Uterus (tissue), 4 donors: Measurements from ENCODE around the gene TMEM272. TPM values are rescaled to one million over a fixed set of nuclear protein-coding genes. Genes with fewer than 3 reads are reported as not detected.

ENCODE experiments used
- DNase-seq, 2 donors: peaks; one replicate each; pipeline ENCODE4 v3.0.0-alpha.2; 2019 to 2020
- H3K27ac ChIP-seq, 2 donors: fragments of 200-600 bp; sonication (generic); 1 replicate in 1 of 2; 2 replicates in 1 of 2; pipeline ENCODE4 v1.5.1; 2016 to 2018
- H3K27me3 ChIP-seq, 2 donors: fragments of 200-600 bp; sonication (generic); one replicate each; pipeline ENCODE4 v1.5.1; 2018 to 2019; ENCODE audit warnings: control low read depth in 1 of 2
- H3K36me3 ChIP-seq, 2 donors: fragments of 200-600 bp; sonication (generic); one replicate each; pipeline ENCODE4 v1.5.1; 2019; ENCODE audit warnings: control low read depth in 1 of 2
- H3K4me1 ChIP-seq, 2 donors: fragments of 200-600 bp; sonication (generic); one replicate each; pipeline ENCODE4 v1.5.1; 2018 to 2019; ENCODE audit warnings: control low read depth in 1 of 2
- H3K4me3 ChIP-seq, 2 donors: fragments of 200-600 bp; sonication (generic); 1 replicate in 1 of 2; 2 replicates in 1 of 2; pipeline ENCODE4 v1.5.1; 2018 to 2019; ENCODE audit warnings: mild to moderate bottlenecking in 1 of 2
- H3K9me3 ChIP-seq, 2 donors: fragments of 200-600 bp; sonication (generic); one replicate each; pipeline ENCODE4 v1.5.1; 2019; ENCODE audit warnings: control low read depth in 1 of 2
- POLR2A ChIP-seq, 2 donors: fragments of 450-650 bp; IDR thresholded peaks; one replicate each; pipeline ENCODE4 v1.6.1; 2016; ENCODE audit warnings: antibody characterized with exemption in 2 of 2, mild to moderate bottlenecking in 1 of 2, moderate library complexity in 1 of 2
- intact Hi-C: fragments of 100-400 bp; cut with DNase I; formaldehyde crosslinking; loops from one replicate; pipeline ENCODE4 v1.15.1; 2023; ENCODE audit warnings: low total_unique reads
- total RNA-seq, 4 donors: library from RNA; depleted of rRNA in 3 of 4; stranded (reverse); fragments of >200 nt in 3 of 4; gene quantifications; one replicate each; pipeline versions ENCODE4 v1.1.0 to v1.2.4, GENCODE V29; 2014 to 2023
- TF ChIP-seq, protein P1 (sequence below), 4 experiments: fragments of 200-600 bp in 2 of 4; fragments of 450-650 bp in 2 of 4; sonication (generic) in 2 of 4; IDR thresholded peaks; one replicate each; pipeline ENCODE4 v1.5.1; 2016 to 2019; ENCODE audit warnings: antibody characterized with exemption in 4 of 4, mild to moderate bottlenecking in 2 of 4, moderate library complexity in 1 of 4
- donor health status: DM: yes; HTN: yes; CAD: no.

Gene TMEM272
- total RNA-seq, 4 donors from 2014 or later, result 0.14 to 0.52 TPM; not detected in 2

DNA sequence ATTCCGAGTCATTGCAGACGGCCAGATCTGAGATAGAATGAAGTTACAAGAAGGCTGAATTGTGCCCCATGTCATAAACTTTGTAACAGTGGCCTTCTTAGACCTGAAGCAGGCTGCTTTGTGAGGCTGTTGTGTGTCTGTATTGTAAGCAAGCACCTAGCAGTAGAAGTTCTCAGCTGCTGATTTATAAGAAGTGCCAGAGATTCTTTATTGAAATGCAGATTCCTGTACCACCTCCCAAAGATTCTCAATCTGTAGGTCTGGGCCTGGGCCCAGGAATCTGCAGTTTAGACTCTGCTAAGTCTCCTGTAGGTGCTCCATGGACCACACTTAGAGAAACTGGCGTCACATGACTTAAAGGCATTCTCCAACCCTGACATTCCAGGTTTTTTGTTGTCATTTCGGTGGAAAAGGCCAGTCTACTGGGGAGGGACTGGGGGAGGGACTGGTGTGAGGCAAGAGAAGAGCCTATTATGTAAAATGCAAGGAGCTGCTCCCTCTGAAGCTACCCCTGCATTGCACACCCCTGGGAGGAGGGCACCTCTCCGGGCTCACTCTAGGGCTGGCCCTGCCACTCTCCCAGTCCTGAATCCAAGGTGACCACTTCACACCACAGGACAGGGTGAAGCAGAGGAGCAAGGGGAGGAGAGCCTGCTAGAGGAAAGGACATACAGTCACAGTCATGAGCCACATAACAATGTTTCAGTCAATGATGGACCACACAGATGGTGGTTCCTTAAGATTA, 769 bp upstream of the TMEM272 start:
- no peak overlapping the region for H3K27ac ChIP-seq
- TF ChIP-seq, protein P1, sequence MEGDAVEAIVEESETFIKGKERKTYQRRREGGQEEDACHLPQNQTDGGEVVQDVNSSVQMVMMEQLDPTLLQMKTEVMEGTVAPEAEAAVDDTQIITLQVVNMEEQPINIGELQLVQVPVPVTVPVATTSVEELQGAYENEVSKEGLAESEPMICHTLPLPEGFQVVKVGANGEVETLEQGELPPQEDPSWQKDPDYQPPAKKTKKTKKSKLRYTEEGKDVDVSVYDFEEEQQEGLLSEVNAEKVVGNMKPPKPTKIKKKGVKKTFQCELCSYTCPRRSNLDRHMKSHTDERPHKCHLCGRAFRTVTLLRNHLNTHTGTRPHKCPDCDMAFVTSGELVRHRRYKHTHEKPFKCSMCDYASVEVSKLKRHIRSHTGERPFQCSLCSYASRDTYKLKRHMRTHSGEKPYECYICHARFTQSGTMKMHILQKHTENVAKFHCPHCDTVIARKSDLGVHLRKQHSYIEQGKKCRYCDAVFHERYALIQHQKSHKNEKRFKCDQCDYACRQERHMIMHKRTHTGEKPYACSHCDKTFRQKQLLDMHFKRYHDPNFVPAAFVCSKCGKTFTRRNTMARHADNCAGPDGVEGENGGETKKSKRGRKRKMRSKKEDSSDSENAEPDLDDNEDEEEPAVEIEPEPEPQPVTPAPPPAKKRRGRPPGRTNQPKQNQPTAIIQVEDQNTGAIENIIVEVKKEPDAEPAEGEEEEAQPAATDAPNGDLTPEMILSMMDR (IDR thresholded peaks at IDR 0.05), result no peak
- TF ChIP-seq POLR2A (IDR thresholded peaks at IDR 0.05), result no peak
- H3K9me3 ChIP-seq, result no peaks in the 10 kb centered on the region
- no peak overlapping the region for H3K4me3 ChIP-seq
- intact Hi-C loops, result no loop called here
- no peak for DNase-seq
- H3K4me1 ChIP-seq, result no peaks in the 10 kb centered on the region
- H3K27me3 ChIP-seq, result no peaks in the 10 kb centered on the region
- no peaks in the 10 kb centered on the region for H3K36me3 ChIP-seq

GRCh38 chr13:51843529-51843928, 1.4 kb downstream of the TMEM272 start:
- no peak for DNase-seq
- no peaks in the 10 kb centered on the region for H3K9me3 ChIP-seq
- H3K4me1 ChIP-seq, result no peaks in the 10 kb centered on the region
- H3K27ac ChIP-seq, result no peak overlapping the region
- TF ChIP-seq, protein P1 (IDR thresholded peaks at IDR 0.05), result no peak
- TF ChIP-seq POLR2A (IDR thresholded peaks at IDR 0.05), result no peak
- intact Hi-C loops, result no loop called here
- H3K36me3 ChIP-seq, result no peaks in the 10 kb centered on the region
- H3K4me3 ChIP-seq, result no peak overlapping the region
- H3K27me3 ChIP-seq, result no peaks in the 10 kb centered on the region

DNA sequence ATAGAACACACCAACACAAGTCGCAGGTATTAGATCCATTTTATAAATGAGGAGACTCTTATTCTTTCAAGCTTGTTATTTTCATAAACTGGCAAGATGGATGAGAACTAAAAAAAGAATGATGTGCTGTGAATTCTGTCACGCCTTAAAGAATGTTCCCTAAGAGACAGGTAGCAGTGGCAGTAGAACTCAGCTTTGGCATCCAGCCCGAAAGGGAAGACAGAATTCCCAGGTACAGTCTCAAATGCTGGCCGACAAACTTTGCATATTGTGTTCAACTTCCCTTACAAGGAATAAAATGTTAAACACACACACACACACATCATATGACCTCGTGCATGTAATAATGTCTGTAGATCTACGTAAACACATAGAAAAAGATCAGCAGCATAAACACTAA, 3.2 kb downstream of the TMEM272 start:
- no peak for DNase-seq
- no peaks in the 10 kb centered on the region for H3K9me3 ChIP-seq
- intact Hi-C loops, result no loop called here
- H3K27ac ChIP-seq, result no peak overlapping the region
- TF ChIP-seq POLR2A (IDR thresholded peaks at IDR 0.05), result no peak
- TF ChIP-seq, protein P1 (IDR thresholded peaks at IDR 0.05), result no peak
- no peak overlapping the region for H3K4me3 ChIP-seq
- H3K36me3 ChIP-seq, result no peaks in the 10 kb centered on the region
- H3K4me1 ChIP-seq, result no peaks in the 10 kb centered on the region
- no peaks in the 10 kb centered on the region for H3K27me3 ChIP-seq

- Histone ChIP-seq H3K9me3 (no peaks in the 10 kb centered on the region), H3K4me3 (no peak overlapping the region), H3K4me1 (no peaks in the 10 kb centered on the region), H3K36me3 (no peaks in the 10 kb centered on the region), H3K27ac (no peak overlapping the region), H3K27me3 (no peaks in the 10 kb centered on the region)
- intact Hi-C loops, result no loop called here
- DNase-seq, result no peak
- TF ChIP-seq, protein P1 (IDR thresholded peaks at IDR 0.05), result no peak
- no peak for TF ChIP-seq POLR2A (IDR thresholded peaks at IDR 0.05)
Observed at GRCh38 chr13:51840917-51841316, 4.1 kb downstream of the TMEM272 start.

- Histone ChIP-seq H3K9me3 (no peaks in the 10 kb centered on the region), H3K27me3 (no peaks in the 10 kb centered on the region), H3K27ac (no peak overlapping the region), H3K4me1 (no peaks in the 10 kb centered on the region), H3K36me3 (no peaks in the 10 kb centered on the region), H3K4me3 (no peak overlapping the region)
- intact Hi-C loops, result no loop called here
- no peak for TF ChIP-seq POLR2A (IDR thresholded peaks at IDR 0.05)
- TF ChIP-seq, protein P1 (IDR thresholded peaks at IDR 0.05), result no peak
- DNase-seq, result no peak
Observed at GRCh38 chr13:51839711-51840540, 5.1 kb downstream of the TMEM272 start.
